IPS-15b (cell line): Measurements from ENCODE around the gene ADAMTS20.
A peak's percentile ranks its signal among the peaks of the same experiment; 100 is the strongest.

Source experiments
- H3K27me3 ChIP-seq: one replicate; pipeline ENCODE4 v1.6.1; 2013; ENCODE audit warnings: low read length; ENCODE audit not compliant: control insufficient read depth, insufficient read depth
- H3K36me3 ChIP-seq: one replicate; pipeline ENCODE4 v1.6.1; 2013; ENCODE audit warnings: low read length; ENCODE audit not compliant: control insufficient read depth, insufficient read depth
- H3K4me1 ChIP-seq: one replicate; pipeline ENCODE4 v1.6.1; 2013; ENCODE audit warnings: mild to moderate bottlenecking, low read length; ENCODE audit not compliant: control insufficient read depth, insufficient read depth
- H3K4me3 ChIP-seq: one replicate; pipeline ENCODE4 v1.5.1; 2013; ENCODE audit warnings: low read depth, low read length
- H3K9ac ChIP-seq: one replicate; pipeline ENCODE4 v1.6.1; 2013; ENCODE audit warnings: low read depth, mild to moderate bottlenecking, low read length
- H3K9me3 ChIP-seq: one replicate; pipeline ENCODE4 v1.6.1; 2013; ENCODE audit warnings: mild to moderate bottlenecking, low read length; ENCODE audit not compliant: control insufficient read depth, insufficient read depth

The ADAMTS20 gene

GRCh38 chr12:43551971-43552559 lies at the start of gene ADAMTS20:
Gene ADAMTS20 (minus strand): TSS chr12:43552203. CDS start chr12:43551921, 282 bp downstream.
- H3K4me1 ChIP-seq = no peaks in the 10 kb centered on the region
- no peaks in the 10 kb centered on the region for H3K36me3 ChIP-seq
- H3K9me3 ChIP-seq = no peaks in the 10 kb centered on the region
- H3K27me3 ChIP-seq = peaks cover 30% of the 10 kb centered on the region
- peak within 1 kb of the TSS; percentile 37 for H3K9ac ChIP-seq
- peak within 1 kb of the TSS; percentile 88 for H3K4me3 ChIP-seq

DNA sequence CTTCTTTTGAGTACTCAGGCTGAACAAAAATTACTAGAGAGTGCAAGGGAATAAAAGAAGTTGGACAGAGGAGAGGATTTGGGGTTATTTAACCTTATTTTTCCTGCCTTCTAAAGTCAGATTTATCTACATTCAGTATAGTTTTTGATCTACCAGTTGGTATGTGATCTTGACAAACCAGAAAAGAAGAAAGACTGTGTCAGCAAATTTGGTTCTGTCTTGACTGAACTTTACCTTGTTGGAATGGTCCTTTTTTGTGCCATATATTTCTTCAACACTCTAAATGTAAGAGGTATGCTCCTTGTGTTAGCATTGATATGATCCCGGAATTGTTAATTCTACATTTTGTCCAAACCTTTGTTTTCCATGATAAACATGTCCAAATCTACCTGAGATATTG lies 47.7 kb upstream of the ADAMTS20 start:
- Histone ChIP-seq H3K9me3 (no peaks in the 10 kb centered on the region), H3K4me1 (no peaks in the 10 kb centered on the region), H3K4me3 (no peak overlapping the region), H3K27me3 (no peaks in the 10 kb centered on the region), H3K36me3 (no peaks in the 10 kb centered on the region), H3K9ac (no peak overlapping the region)

- Histone ChIP-seq H3K27me3 (no peaks in the 10 kb centered on the region), H3K4me1 (no peaks in the 10 kb centered on the region), H3K4me3 (no peak overlapping the region), H3K36me3 (no peaks in the 10 kb centered on the region), H3K9ac (no peak overlapping the region), H3K9me3 (no peaks in the 10 kb centered on the region)
Measured at GRCh38 chr12:43599066-43599465, 47.1 kb upstream of the ADAMTS20 start.

DNA sequence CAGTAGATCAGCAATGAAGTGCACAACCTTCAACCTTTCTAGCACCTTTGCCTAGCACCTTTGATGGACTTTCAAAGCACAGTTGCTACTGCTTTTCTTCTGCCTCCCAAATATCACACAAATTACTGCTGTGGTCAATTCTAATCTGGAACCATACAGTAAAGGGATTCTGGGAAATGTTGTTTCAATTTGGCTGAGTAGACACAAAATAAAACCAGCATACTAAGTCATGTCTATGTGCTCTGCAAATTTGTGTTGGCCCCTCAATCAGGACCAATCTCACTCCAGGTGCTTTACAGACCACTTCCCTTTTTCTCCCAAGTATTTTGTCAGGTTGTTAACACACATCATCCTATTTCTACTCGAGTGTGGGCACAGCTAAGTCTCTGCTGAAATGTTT lies 38.3 kb upstream of the ADAMTS20 start:
- Histone ChIP-seq H3K9ac (no peak overlapping the region), H3K4me1 (no peaks in the 10 kb centered on the region), H3K4me3 (no peak overlapping the region), H3K27me3 (no peaks in the 10 kb centered on the region), H3K36me3 (no peaks in the 10 kb centered on the region), H3K9me3 (no peaks in the 10 kb centered on the region)

- no peaks in the 10 kb centered on the region for H3K36me3 ChIP-seq
- H3K9me3 ChIP-seq = no peaks in the 10 kb centered on the region
- H3K27me3 ChIP-seq = no peaks in the 10 kb centered on the region
- H3K4me3 ChIP-seq = no peak overlapping the region
- no peaks in the 10 kb centered on the region for H3K4me1 ChIP-seq
- H3K9ac ChIP-seq = no peak overlapping the region
Measured at GRCh38 chr12:43586646-43587245, 34.7 kb upstream of the ADAMTS20 start.

GRCh38 chr12:43585676-43586075 lies 33.7 kb upstream of the ADAMTS20 start:
- Histone ChIP-seq H3K27me3 (no peaks in the 10 kb centered on the region), H3K9me3 (no peaks in the 10 kb centered on the region), H3K9ac (no peak overlapping the region), H3K4me3 (no peak overlapping the region), H3K36me3 (no peaks in the 10 kb centered on the region), H3K4me1 (no peaks in the 10 kb centered on the region)

DNA sequence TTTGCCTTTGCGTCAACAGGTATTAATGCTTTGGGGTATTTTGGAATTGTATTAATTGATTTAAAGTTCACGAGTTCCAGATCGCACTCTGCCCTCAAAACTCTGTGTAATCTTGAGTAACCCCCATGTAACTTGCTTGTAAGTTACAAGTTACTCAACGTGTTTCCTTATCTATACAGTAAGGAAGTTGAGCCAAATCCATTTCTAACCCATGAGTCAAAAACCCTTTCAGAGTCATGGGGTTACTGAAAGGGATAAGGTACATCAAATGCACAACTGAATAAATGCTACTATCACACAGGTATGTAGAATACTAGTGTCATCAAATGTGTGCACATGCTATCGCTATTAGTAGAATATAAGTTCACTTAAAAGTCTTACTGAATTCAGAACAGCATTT lies 28.6 kb upstream of the ADAMTS20 start:
- Histone ChIP-seq H3K4me1 (no peaks in the 10 kb centered on the region), H3K27me3 (no peaks in the 10 kb centered on the region), H3K36me3 (no peaks in the 10 kb centered on the region), H3K9me3 (no peaks in the 10 kb centered on the region), H3K4me3 (no peak overlapping the region), H3K9ac (no peak overlapping the region)

GRCh38 chr12:43579206-43579605 lies 27.2 kb upstream of the ADAMTS20 start:
- no peaks in the 10 kb centered on the region for H3K27me3 ChIP-seq
- H3K4me1 ChIP-seq = no peaks in the 10 kb centered on the region
- H3K36me3 ChIP-seq = no peaks in the 10 kb centered on the region
- H3K9me3 ChIP-seq = no peaks in the 10 kb centered on the region
- H3K4me3 ChIP-seq = no peak overlapping the region
- no peak overlapping the region for H3K9ac ChIP-seq

- H3K27me3 ChIP-seq = no peaks in the 10 kb centered on the region
- no peaks in the 10 kb centered on the region for H3K4me1 ChIP-seq
- H3K9me3 ChIP-seq = no peaks in the 10 kb centered on the region
- H3K4me3 ChIP-seq = no peak overlapping the region
- no peak overlapping the region for H3K9ac ChIP-seq
- no peaks in the 10 kb centered on the region for H3K36me3 ChIP-seq
Measured at GRCh38 chr12:43578782-43579181, 26.8 kb upstream of the ADAMTS20 start.

DNA sequence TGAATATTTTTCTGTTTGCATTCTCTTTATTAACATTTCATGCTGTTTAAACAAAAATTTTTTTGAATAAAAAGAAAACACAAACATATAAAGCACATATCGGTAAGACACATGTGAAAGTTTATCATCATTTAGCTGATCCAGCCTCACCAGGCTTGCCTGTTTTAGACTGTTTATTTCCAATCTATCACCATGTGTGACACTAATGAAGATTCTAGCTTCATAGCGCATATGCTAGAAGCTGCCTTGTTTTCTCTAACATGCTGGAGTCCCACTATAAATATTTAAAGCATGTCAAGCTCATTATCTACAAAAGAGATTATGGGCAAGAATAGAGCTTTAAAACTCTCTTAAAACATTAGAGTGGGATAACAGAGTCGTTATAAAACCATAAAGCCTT lies 25.4 kb upstream of the ADAMTS20 start:
- Histone ChIP-seq H3K4me3 (no peak overlapping the region), H3K9ac (no peak overlapping the region), H3K9me3 (no peaks in the 10 kb centered on the region), H3K27me3 (no peaks in the 10 kb centered on the region), H3K36me3 (no peaks in the 10 kb centered on the region), H3K4me1 (no peaks in the 10 kb centered on the region)

- H3K36me3 ChIP-seq = no peaks in the 10 kb centered on the region
- H3K27me3 ChIP-seq = no peaks in the 10 kb centered on the region
- no peak overlapping the region for H3K4me3 ChIP-seq
- no peak overlapping the region for H3K9ac ChIP-seq
- H3K4me1 ChIP-seq = no peaks in the 10 kb centered on the region
- H3K9me3 ChIP-seq = no peaks in the 10 kb centered on the region
Measured at GRCh38 chr12:43576162-43576561, 24.2 kb upstream of the ADAMTS20 start.

- Histone ChIP-seq H3K9me3 (no peaks in the 10 kb centered on the region), H3K9ac (no peak overlapping the region), H3K4me1 (no peaks in the 10 kb centered on the region), H3K36me3 (no peaks in the 10 kb centered on the region), H3K4me3 (no peak overlapping the region), H3K27me3 (no peaks in the 10 kb centered on the region)
Measured at GRCh38 chr12:43571885-43572284, 19.9 kb upstream of the ADAMTS20 start.
